ENCODE data around the gene ILK.

Gene ILK

DNA sequence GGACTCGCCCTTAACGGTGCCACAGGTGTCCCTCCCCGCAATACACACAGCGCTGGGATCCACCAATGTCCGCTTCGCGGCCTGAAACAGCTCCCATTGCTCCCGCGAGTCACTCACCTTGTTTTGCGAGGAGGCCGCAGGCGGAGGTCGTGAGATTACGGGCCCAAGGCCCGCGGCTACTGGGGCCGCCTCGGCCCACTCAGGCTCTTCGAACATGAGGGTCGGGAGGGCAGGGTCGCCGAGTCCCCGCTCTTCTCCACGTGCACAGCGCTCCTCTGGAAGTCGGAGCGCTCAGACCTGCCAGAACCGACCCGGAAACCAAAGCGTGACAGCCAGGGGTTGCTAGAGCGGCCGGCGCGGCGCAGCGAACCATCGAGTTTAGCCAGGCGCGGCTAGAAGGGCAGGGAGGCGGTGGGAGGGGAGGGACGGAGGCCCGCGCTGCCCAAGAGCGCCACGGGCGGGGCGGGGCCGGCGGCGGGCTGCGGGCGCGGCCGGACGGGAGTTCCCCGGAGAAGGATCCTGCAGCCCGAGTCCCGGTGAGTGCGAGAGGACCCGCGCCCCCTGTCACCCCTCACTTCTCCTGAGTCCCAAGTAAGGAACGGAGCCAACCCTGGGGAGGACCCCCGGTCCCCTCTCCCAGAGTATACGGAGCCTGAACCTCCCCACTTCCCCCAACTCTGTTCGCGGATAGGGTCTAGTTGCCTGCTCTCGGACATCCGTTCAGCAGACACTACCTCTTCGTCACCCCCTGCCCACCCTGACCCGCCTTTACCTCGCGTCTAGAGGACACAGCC, at the start of gene ILK, which contains the start of gene RRP8:
Gene ILK, plus strand, starts transcription at position 488 of the 794 bp plus-strand sequence. CDS start 498 bp downstream, outside the sequence.
Gene RRP8, minus strand, starts transcription at position 330 of the 794 bp plus-strand sequence. Its CDS starts 114 bp downstream, at position 216.
- H3K4me3 Mint-ChIP-seq = no peak within 1 kb of the TSS
- CTCF ChIA-PET = interaction anchor here (0.9 to 7.2 kb wide), 14 partner anchors 10 to 224 kb away, joined by 3 to 66 read pairs (median 6); partner anchors contain the start of genes MRPL17, TAF10 and TPP1
- no peaks in the 10 kb centered on the region for H3K9me3 Mint-ChIP-seq
- H3K4me1 Mint-ChIP-seq = no peaks in the 10 kb centered on the region
- H3K36me3 Mint-ChIP-seq = peaks cover 40% of the 10 kb centered on the region
- H3K27ac Mint-ChIP-seq = no peak within 1 kb of the TSS
- peak; percentile 92 for DNase-seq
- H3K27me3 Mint-ChIP-seq = no peaks in the 10 kb centered on the region

GRCh38 chr11:6554828-6555706, 48.5 kb upstream of the ILK start:
- H3K4me1 Mint-ChIP-seq = no peaks in the 10 kb centered on the region
- CTCF ChIA-PET = no interaction called here
- no peaks in the 10 kb centered on the region for H3K27me3 Mint-ChIP-seq
- no peaks in the 10 kb centered on the region for H3K9me3 Mint-ChIP-seq
- H3K27ac Mint-ChIP-seq = no peak overlapping the region
- H3K36me3 Mint-ChIP-seq = no peaks in the 10 kb centered on the region
- DNase-seq = no peak
- no peak overlapping the region for H3K4me3 Mint-ChIP-seq

GRCh38 chr11:6556139-6556949, 47.2 kb upstream of the ILK start:
- Mint-ChIP-seq H3K27ac (no peak overlapping the region), H3K36me3 (no peaks in the 10 kb centered on the region), H3K9me3 (no peaks in the 10 kb centered on the region), H3K4me3 (no peak overlapping the region), H3K4me1 (no peaks in the 10 kb centered on the region), H3K27me3 (no peaks in the 10 kb centered on the region)
- DNase-seq = no peak
- CTCF ChIA-PET = interaction anchor here (0.7 kb wide), 1 partner anchor 21 kb away, joined by 3 read pairs; no protein-coding TSS in a partner anchor

DNA sequence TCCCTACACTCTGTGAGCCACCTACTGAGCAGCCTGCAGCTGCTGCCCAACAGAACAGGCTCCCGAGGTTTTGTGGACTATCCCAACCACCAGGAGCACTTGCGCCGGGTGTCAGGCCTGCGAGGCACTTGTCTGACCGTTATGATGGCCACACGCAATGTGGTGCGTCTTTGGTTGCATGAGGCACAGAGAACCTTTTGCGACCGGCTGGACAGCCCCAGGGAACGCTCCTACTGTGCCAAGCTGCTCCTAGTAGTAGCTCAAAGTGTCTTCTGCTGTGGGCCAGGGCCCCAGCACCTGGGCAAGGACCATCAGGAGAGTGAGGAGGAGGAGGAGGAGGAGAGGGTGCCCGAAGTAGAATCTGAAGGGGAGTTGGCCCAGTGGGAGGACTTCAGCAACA, 46.5 kb upstream of the ILK start:
- no peak overlapping the region for H3K27ac Mint-ChIP-seq
- CTCF ChIA-PET = no interaction called here
- H3K4me3 Mint-ChIP-seq = no peak overlapping the region
- no peaks in the 10 kb centered on the region for H3K36me3 Mint-ChIP-seq
- DNase-seq = no peak
- H3K27me3 Mint-ChIP-seq = no peaks in the 10 kb centered on the region
- no peaks in the 10 kb centered on the region for H3K9me3 Mint-ChIP-seq
- H3K4me1 Mint-ChIP-seq = no peaks in the 10 kb centered on the region

GRCh38 chr11:6557761-6558674, 45.6 kb upstream of the ILK start:
- no peaks in the 10 kb centered on the region for H3K36me3 Mint-ChIP-seq
- CTCF ChIA-PET = no interaction called here
- no peak overlapping the region for H3K27ac Mint-ChIP-seq
- no peaks in the 10 kb centered on the region for H3K4me1 Mint-ChIP-seq
- H3K9me3 Mint-ChIP-seq = no peaks in the 10 kb centered on the region
- no peak for DNase-seq
- no peaks in the 10 kb centered on the region for H3K27me3 Mint-ChIP-seq
- H3K4me3 Mint-ChIP-seq = no peak overlapping the region

DNA sequence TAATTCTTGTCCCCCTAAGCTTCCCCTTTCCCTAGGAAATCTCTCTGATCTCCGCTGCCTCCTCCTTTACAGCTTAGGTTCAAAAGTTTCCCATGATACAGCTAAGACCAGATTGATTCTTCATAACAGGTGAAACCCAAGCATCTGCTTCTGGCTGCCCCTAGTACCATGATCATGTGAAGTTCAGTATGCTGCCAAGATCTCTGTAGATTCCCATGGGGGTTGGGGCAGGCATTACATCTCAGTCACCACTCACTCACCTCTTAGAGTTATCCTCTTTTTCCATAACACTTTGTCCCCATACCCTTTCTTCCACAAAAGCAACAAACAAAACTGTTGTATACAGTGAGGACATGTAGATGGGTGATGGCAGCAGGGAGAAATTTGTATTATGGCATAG, 44.2 kb upstream of the ILK start:
- CTCF ChIA-PET = no interaction called here
- DNase-seq = no peak
- Mint-ChIP-seq H3K9me3 (no peaks in the 10 kb centered on the region), H3K27me3 (no peaks in the 10 kb centered on the region), H3K4me3 (no peak overlapping the region), H3K4me1 (no peaks in the 10 kb centered on the region), H3K36me3 (no peaks in the 10 kb centered on the region), H3K27ac (no peak overlapping the region)

- no peaks in the 10 kb centered on the region for H3K27me3 Mint-ChIP-seq
- no peak overlapping the region for H3K4me3 Mint-ChIP-seq
- H3K4me1 Mint-ChIP-seq = no peaks in the 10 kb centered on the region
- CTCF ChIA-PET = no interaction called here
- no peak for DNase-seq
- H3K9me3 Mint-ChIP-seq = no peaks in the 10 kb centered on the region
- no peak overlapping the region for H3K27ac Mint-ChIP-seq
- no peaks in the 10 kb centered on the region for H3K36me3 Mint-ChIP-seq
Measured at GRCh38 chr11:6561288-6561687, 42.3 kb upstream of the ILK start.

DNA sequence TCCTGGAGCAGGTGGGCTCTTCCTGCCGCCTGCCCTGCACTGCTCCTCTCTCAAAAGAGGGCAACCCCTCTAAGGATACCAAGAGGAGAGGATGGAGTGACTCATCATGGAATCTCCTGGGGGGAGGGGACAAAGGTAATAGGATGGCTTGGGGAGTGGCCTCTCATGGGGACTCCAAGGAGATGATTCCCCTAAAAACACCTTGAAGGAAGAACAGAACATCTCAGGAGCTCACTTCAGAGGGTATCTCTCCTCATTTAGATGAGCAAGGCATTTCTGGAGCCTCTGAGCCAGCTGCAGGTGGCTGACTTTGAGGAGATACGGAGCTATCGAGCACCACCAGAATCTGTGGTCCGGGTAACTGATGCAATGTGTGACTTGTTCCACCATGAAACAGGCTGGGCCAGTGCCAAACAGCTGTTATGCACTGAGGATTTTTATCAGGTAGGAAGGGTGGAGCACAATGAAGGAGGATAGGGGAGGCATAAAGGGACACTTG, 40.4 kb upstream of the ILK start:
- Mint-ChIP-seq H3K4me1 (no peaks in the 10 kb centered on the region), H3K9me3 (no peaks in the 10 kb centered on the region), H3K4me3 (no peak overlapping the region), H3K27ac (no peak overlapping the region), H3K36me3 (no peaks in the 10 kb centered on the region), H3K27me3 (no peaks in the 10 kb centered on the region)
- DNase-seq = no peak
- CTCF ChIA-PET = interaction anchor here (1.4 kb wide), 1 partner anchor 32 kb away, joined by 4 read pairs; no protein-coding TSS in a partner anchor

GRCh38 chr11:6563667-6564066, 39.9 kb upstream of the ILK start:
- CTCF ChIA-PET = interaction anchor here (1.4 kb wide), 1 partner anchor 32 kb away, joined by 4 read pairs; no protein-coding TSS in a partner anchor
- Mint-ChIP-seq H3K4me3 (no peak overlapping the region), H3K27me3 (no peaks in the 10 kb centered on the region), H3K36me3 (no peaks in the 10 kb centered on the region), H3K9me3 (no peaks in the 10 kb centered on the region), H3K27ac (no peak overlapping the region), H3K4me1 (no peaks in the 10 kb centered on the region)
- no peak for DNase-seq

DNA sequence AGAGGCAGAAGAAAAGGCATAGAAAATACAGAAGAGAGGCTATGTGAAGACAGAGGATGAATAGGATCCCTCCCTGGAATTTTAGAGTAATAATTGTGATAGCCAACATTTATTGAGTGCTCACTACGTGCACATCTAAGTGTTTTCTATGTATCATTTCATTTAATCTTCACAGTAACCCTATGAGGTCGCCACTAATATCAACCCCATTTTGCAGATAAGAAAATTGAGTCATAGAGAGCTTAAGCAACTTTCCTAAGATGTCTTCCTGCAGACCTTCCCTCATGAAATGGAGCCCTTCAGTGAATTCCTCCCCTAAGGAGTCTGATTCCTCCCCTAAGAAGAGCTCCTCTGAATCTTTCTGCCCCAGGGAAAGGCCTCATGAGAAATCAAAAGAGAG, 38.2 kb upstream of the ILK start:
- Mint-ChIP-seq H3K4me1 (no peaks in the 10 kb centered on the region), H3K27ac (no peak overlapping the region), H3K36me3 (peaks cover 4% of the 10 kb centered on the region), H3K4me3 (no peak overlapping the region), H3K27me3 (no peaks in the 10 kb centered on the region), H3K9me3 (no peaks in the 10 kb centered on the region)
- DNase-seq = no peak
- CTCF ChIA-PET = no interaction called here

GRCh38 chr11:6565988-6566703, 37.4 kb upstream of the ILK start:
- CTCF ChIA-PET = no interaction called here
- Mint-ChIP-seq H3K4me1 (no peaks in the 10 kb centered on the region), H3K27ac (no peak overlapping the region), H3K4me3 (no peak overlapping the region), H3K27me3 (no peaks in the 10 kb centered on the region), H3K36me3 (peaks cover 4% of the 10 kb centered on the region), H3K9me3 (no peaks in the 10 kb centered on the region)
- no peak for DNase-seq

- DNase-seq = no peak
- no peak overlapping the region for H3K4me3 Mint-ChIP-seq
- no peaks in the 10 kb centered on the region for H3K4me1 Mint-ChIP-seq
- H3K27ac Mint-ChIP-seq = no peak overlapping the region
- H3K36me3 Mint-ChIP-seq = peaks cover 4% of the 10 kb centered on the region
- no peaks in the 10 kb centered on the region for H3K9me3 Mint-ChIP-seq
- H3K27me3 Mint-ChIP-seq = no peaks in the 10 kb centered on the region
- CTCF ChIA-PET = no interaction called here
Measured at GRCh38 chr11:6566704-6567370, 36.7 kb upstream of the ILK start.

All from activated naive CD4-positive, alpha-beta T cell treated with anti-CD3 and anti-CD28 coated beads, Interleukin-2, amount 10 ng/mL, durations not matched to agents 7 days and 5 days (primary cell).